Retina (tissue), 1 donor: Measurements from ENCODE around the gene ADAMTS4.

Experiments
- DNase-seq: peaks from one replicate; pipeline ENCODE4 v3.0.0-alpha.2; 2016

The ADAMTS4 gene

GRCh38 chr1:161195171-161195570 lies 3.7 kb downstream of the ADAMTS4 start:
- no peak for DNase-seq

- no peak for DNase-seq
These were observed 5.2 kb downstream of the ADAMTS4 start for GRCh38 chr1:161193561-161194235.

GRCh38 chr1:161192476-161193465 lies 6.1 kb downstream of the ADAMTS4 start:
- DNase-seq, result peak; percentile 81

- DNase-seq, result no peak
These were observed 6.9 kb downstream of the ADAMTS4 start for GRCh38 chr1:161191971-161192370.

GRCh38 chr1:161190962-161191521 lies 7.8 kb downstream of the ADAMTS4 start:
- DNase-seq, result no peak

- DNase-seq, result no peak
These were observed 9.8 kb downstream of the ADAMTS4 start for GRCh38 chr1:161189036-161189435.

- no peak for DNase-seq
These were observed 10.5 kb downstream of the ADAMTS4 start for GRCh38 chr1:161188381-161188780.

- DNase-seq, result no peak
These were observed 11.5 kb downstream of the ADAMTS4 start for GRCh38 chr1:161187311-161187710.

GRCh38 chr1:161185732-161186311 lies 13.0 kb downstream of the ADAMTS4 start:
- DNase-seq, result no peak

GRCh38 chr1:161185282-161185682 lies 13.6 kb downstream of the ADAMTS4 start:
- no peak for DNase-seq

- no peak for DNase-seq
These were observed 16.6 kb downstream of the ADAMTS4 start for GRCh38 chr1:161182214-161182613.

GRCh38 chr1:161180639-161181038 lies 18.2 kb downstream of the ADAMTS4 start:
- DNase-seq, result no peak

- DNase-seq, result no peak
These were observed 19.2 kb downstream of the ADAMTS4 start for GRCh38 chr1:161179698-161180097.

GRCh38 chr1:161177936-161178244 lies 21.0 kb downstream of the ADAMTS4 start:
- no peak for DNase-seq

- peak; percentile 95 for DNase-seq
These were observed 21.5 kb downstream of the ADAMTS4 start, which contains the start of gene B4GALT3 for GRCh38 chr1:161177112-161177935. Gene B4GALT3 (minus strand): TSS chr1:161177507. CDS start chr1:161176060, 1,447 bp downstream.

GRCh38 chr1:161176468-161177111 lies 22.3 kb downstream of the ADAMTS4 start:
- DNase-seq, result peak; percentile 6

GRCh38 chr1:161175771-161176453 lies 22.9 kb downstream of the ADAMTS4 start:
- no peak for DNase-seq

- DNase-seq, result no peak
These were observed 23.9 kb downstream of the ADAMTS4 start for GRCh38 chr1:161174911-161175310.

GRCh38 chr1:161173711-161174110 lies 25.1 kb downstream of the ADAMTS4 start:
- DNase-seq, result no peak

- no peak for DNase-seq
These were observed 26.0 kb downstream of the ADAMTS4 start for GRCh38 chr1:161172776-161173376.

- DNase-seq, result no peak
These were observed 26.5 kb downstream of the ADAMTS4 start for GRCh38 chr1:161172349-161172748.
